ENCODE results near the gene LRRFIP2. TPM values are rescaled to one million over a fixed set of nuclear protein-coding genes. Genes with fewer than 3 reads are reported as not detected.

Gene LRRFIP2
- total RNA-seq, 4 donors from 2014 or later: 67.1 to 102 (median 83.1) TPM

GRCh38 chr3:37029516-37030163 is 144.7 kb downstream of the LRRFIP2 start:
- intact Hi-C loops (cut with DNase I; ENCODE audit: low total_unique reads): no loop called here
- DNase-seq (ENCODE audit: low spot score in 2 of 2): no peak
- H3K4me3 ChIP-seq (ENCODE audit: low read depth, poor library complexity, severe bottlenecking): no peak overlapping the region
- no peak for TF ChIP-seq CTCF (IDR thresholded peaks at IDR 0.05)
- no peak for TF ChIP-seq POLR2A (IDR thresholded peaks at IDR 0.05)

GRCh38 chr3:37029111-37029510 is 145.3 kb downstream of the LRRFIP2 start:
- intact Hi-C loops (cut with DNase I; ENCODE audit: low total_unique reads): no loop called here
- WGBS, 2 donors: 84 to 86% methylated on average over 1 of the region's 1 CpG

GRCh38 chr3:37028329-37028728 is 146.1 kb downstream of the LRRFIP2 start:
- 53 to 94% methylated on average over 1 of the region's 1 CpG for WGBS, 2 donors
- DNase-seq (ENCODE audit: low spot score in 2 of 2): no peak
- no peak for TF ChIP-seq CTCF (IDR thresholded peaks at IDR 0.05)
- no peak for TF ChIP-seq POLR2A (IDR thresholded peaks at IDR 0.05)
- no peak overlapping the region for H3K4me3 ChIP-seq (ENCODE audit: low read depth, poor library complexity, severe bottlenecking)
- intact Hi-C loops (cut with DNase I; ENCODE audit: low total_unique reads): no loop called here

More at GRCh38 chr3:37029111-37029510, 145.3 kb downstream of the LRRFIP2 start:
- no peak overlapping the region for H3K4me3 ChIP-seq (ENCODE audit: low read depth, poor library complexity, severe bottlenecking)
- DNase-seq (ENCODE audit: low spot score in 2 of 2): no peak
- TF ChIP-seq CTCF (IDR thresholded peaks at IDR 0.05): no peak
- TF ChIP-seq POLR2A (IDR thresholded peaks at IDR 0.05): no peak

- no peak for DNase-seq (ENCODE audit: low spot score in 2 of 2)
- TF ChIP-seq CTCF (IDR thresholded peaks at IDR 0.05): no peak
- no peak for TF ChIP-seq POLR2A (IDR thresholded peaks at IDR 0.05)
- intact Hi-C loops (cut with DNase I; ENCODE audit: low total_unique reads): no loop called here
- 70 to 88% methylated on average over 5 of the region's 5 CpGs for WGBS, 2 donors
- no peak overlapping the region for H3K4me3 ChIP-seq (ENCODE audit: low read depth, poor library complexity, severe bottlenecking)
Measured at GRCh38 chr3:37026851-37027250, 147.5 kb downstream of the LRRFIP2 start.

- intact Hi-C loops (cut with DNase I; ENCODE audit: low total_unique reads): no loop called here
- TF ChIP-seq POLR2A (IDR thresholded peaks at IDR 0.05) (no peak), CTCF (IDR thresholded peaks at IDR 0.05) (no peak)
- DNase-seq (ENCODE audit: low spot score in 2 of 2): no peak
- H3K4me3 ChIP-seq (ENCODE audit: low read depth, poor library complexity, severe bottlenecking): no peak overlapping the region
- 93 to 95% methylated on average over 3 of the region's 3 CpGs for WGBS, 2 donors
Measured at GRCh38 chr3:37025561-37026335, 148.6 kb downstream of the LRRFIP2 start.

Measured in lower leg skin (tissue), 4 donors.